Measurements from ENCODE around the gene KRT2. TPM values are rescaled to one million over a fixed set of nuclear protein-coding genes. Genes with fewer than 3 reads are reported as not detected.

KRT2 gene
- total and polyA plus RNA-seq, 2 donors (not counting 1 experiment from before 2014, with no cell fraction given) = 0.04 TPM; not detected in 1

GRCh38 chr12:52677126-52677525 lies 25.1 kb upstream of the KRT2 start:
- Histone ChIP-seq H3K9me3 (ENCODE audit: control extremely low read depth in 1 of 3, control insufficient read depth in 2 of 3, insufficient read depth in 1 of 3, low read length in 2 of 3) (no peaks in the 10 kb centered on the region), H3K4me1 (ENCODE audit: control insufficient read depth in 2 of 2, insufficient read depth in 2 of 2, low read length in 2 of 2) (no peaks in the 10 kb centered on the region), H3K9ac (ENCODE audit: low read length) (no peak overlapping the region), H3K79me2 (ENCODE audit: control insufficient read depth, insufficient read depth, low read length) (no peaks in the 10 kb centered on the region), H4K20me1 (ENCODE audit: control insufficient read depth, insufficient read depth, low read length, poor library complexity, severe bottlenecking) (no peaks in the 10 kb centered on the region), H3K4me3 (ENCODE audit: control extremely low read depth in 1 of 5, extremely low read depth in 1 of 5, insufficient read depth in 1 of 5, low read depth in 2 of 5, low read length in 4 of 5) (no peak overlapping the region), H2AFZ (ENCODE audit: insufficient read depth, low read depth, low read length, poor library complexity, severe bottlenecking) (no peak overlapping the region), H3K4me2 (replicated peaks; ENCODE audit: low read depth, low read length, poor library complexity, severe bottlenecking) (no peak overlapping the region), H3K27me3 (replicated peaks in 1 of 4; ENCODE audit: control extremely low read depth in 1 of 4, control insufficient read depth in 3 of 4, insufficient read depth in 4 of 4, low read length in 3 of 4) (no peaks in the 10 kb centered on the region), H3K27ac (ENCODE audit: low read length in 2 of 2) (no peak overlapping the region), H3K36me3 (replicated peaks in 1 of 2; ENCODE audit: control extremely low read depth in 1 of 2, control insufficient read depth in 1 of 2, extremely low read depth in 1 of 2, insufficient read depth in 2 of 2, low read length in 1 of 2) (no peaks in the 10 kb centered on the region)
- 72% methylated on average over 3 of the region's 5 CpGs for WGBS (ENCODE audit: insufficient coverage)
- H3K27ac Mint-ChIP-seq = no peak overlapping the region
- TF ChIP-seq EZH2 (IDR thresholded peaks at IDR 0.05; ENCODE audit: borderline replicate concordance, insufficient read depth, low read depth, low read length, poor library complexity, severe bottlenecking) (no peak), CTCF (IDR thresholded peaks at IDR 0.05) (no peak)
- peaks cover 27% of the 10 kb centered on the region for H3K27me3 Mint-ChIP-seq
- no peak overlapping the region for H3K4me3 Mint-ChIP-seq
- intact Hi-C loops (cut with micrococcal nuclease) = no loop called here
- no peaks in the 10 kb centered on the region for H3K9me3 Mint-ChIP-seq (ENCODE audit: insufficient read depth)
- no peaks in the 10 kb centered on the region for H3K4me1 Mint-ChIP-seq
- ATAC-seq (ENCODE audit: low read depth) (no peak), DNase-seq (no peak)
- ChIA-PET POLR2A (no interaction called here), CTCF (no interaction called here)

GRCh38 chr12:52676163-52676562 lies 24.2 kb upstream of the KRT2 start:
- Mint-ChIP-seq H3K27me3 (peaks cover 24% of the 10 kb centered on the region), H3K4me3 (no peak overlapping the region), H3K4me1 (no peaks in the 10 kb centered on the region), H3K27ac (no peak overlapping the region), H3K9me3 (ENCODE audit: insufficient read depth) (no peaks in the 10 kb centered on the region)
- no peak for TF ChIP-seq CTCF (IDR thresholded peaks at IDR 0.05)
- Histone ChIP-seq H3K4me1 (ENCODE audit: control insufficient read depth in 2 of 2, insufficient read depth in 2 of 2, low read length in 2 of 2) (no peaks in the 10 kb centered on the region), H3K4me2 (replicated peaks; ENCODE audit: low read depth, low read length, poor library complexity, severe bottlenecking) (no peak overlapping the region), H3K27me3 (replicated peaks in 1 of 4; ENCODE audit: control extremely low read depth in 1 of 4, control insufficient read depth in 3 of 4, insufficient read depth in 4 of 4, low read length in 3 of 4) (no peaks in the 10 kb centered on the region), H4K20me1 (ENCODE audit: control insufficient read depth, insufficient read depth, low read length, poor library complexity, severe bottlenecking) (no peaks in the 10 kb centered on the region), H2AFZ (ENCODE audit: insufficient read depth, low read depth, low read length, poor library complexity, severe bottlenecking) (no peak overlapping the region), H3K9ac (ENCODE audit: low read length) (no peak overlapping the region), H3K79me2 (ENCODE audit: control insufficient read depth, insufficient read depth, low read length) (no peaks in the 10 kb centered on the region), H3K27ac (ENCODE audit: low read length in 2 of 2) (no peak overlapping the region), H3K9me3 (ENCODE audit: control extremely low read depth in 1 of 3, control insufficient read depth in 2 of 3, insufficient read depth in 1 of 3, low read length in 2 of 3) (no peaks in the 10 kb centered on the region), H3K36me3 (replicated peaks in 1 of 2; ENCODE audit: control extremely low read depth in 1 of 2, control insufficient read depth in 1 of 2, extremely low read depth in 1 of 2, insufficient read depth in 2 of 2, low read length in 1 of 2) (no peaks in the 10 kb centered on the region), H3K4me3 (ENCODE audit: control extremely low read depth in 1 of 5, extremely low read depth in 1 of 5, insufficient read depth in 1 of 5, low read depth in 2 of 5, low read length in 4 of 5) (no peak overlapping the region)
- no peak for ATAC-seq (ENCODE audit: low read depth)
- no peak for DNase-seq
- POLR2A ChIA-PET = no interaction called here
- intact Hi-C loops (cut with micrococcal nuclease) = no loop called here
- CTCF ChIA-PET = no interaction called here
- 86% methylated on average over 7 of the region's 7 CpGs for WGBS (ENCODE audit: insufficient coverage)

Data from B cell (primary cell).